ENCODE measurements around the gene AGRP.
"Not testable (repeated sequence)": the region's sequence is repeated elsewhere in the genome, so short reads cannot be mapped to it uniquely, and the experiment has no call there.

AGRP gene, protein sequence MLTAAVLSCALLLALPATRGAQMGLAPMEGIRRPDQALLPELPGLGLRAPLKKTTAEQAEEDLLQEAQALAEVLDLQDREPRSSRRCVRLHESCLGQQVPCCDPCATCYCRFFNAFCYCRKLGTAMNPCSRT
- 0 to 0.27 (median 0) reads per million in 4 experiments for total RNA-seq

DNA sequence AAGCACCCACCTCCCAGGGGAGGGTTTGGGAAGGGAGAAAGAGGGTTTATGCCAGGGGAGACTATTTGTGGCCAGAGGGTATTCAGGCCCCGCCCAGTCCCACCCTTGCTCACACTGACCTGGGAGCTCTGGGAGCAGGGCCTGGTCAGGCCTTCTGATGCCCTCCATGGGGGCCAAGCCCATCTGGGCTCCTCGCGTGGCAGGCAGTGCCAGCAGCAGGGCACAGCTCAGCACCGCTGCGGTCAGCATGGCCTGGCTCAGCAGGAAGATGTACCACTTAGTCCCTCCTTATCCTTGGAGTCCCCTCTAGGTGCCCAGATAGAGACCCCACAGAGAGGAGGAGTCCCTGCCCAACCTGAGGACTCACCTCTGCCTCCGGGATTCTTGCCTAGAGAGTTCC, at the start of gene AGRP:
Gene AGRP, minus strand, starts transcription at position 398 of the 400 bp plus-strand sequence. Its CDS starts 149 bp downstream, at position 249.
- no peak for DNase-seq

DNA sequence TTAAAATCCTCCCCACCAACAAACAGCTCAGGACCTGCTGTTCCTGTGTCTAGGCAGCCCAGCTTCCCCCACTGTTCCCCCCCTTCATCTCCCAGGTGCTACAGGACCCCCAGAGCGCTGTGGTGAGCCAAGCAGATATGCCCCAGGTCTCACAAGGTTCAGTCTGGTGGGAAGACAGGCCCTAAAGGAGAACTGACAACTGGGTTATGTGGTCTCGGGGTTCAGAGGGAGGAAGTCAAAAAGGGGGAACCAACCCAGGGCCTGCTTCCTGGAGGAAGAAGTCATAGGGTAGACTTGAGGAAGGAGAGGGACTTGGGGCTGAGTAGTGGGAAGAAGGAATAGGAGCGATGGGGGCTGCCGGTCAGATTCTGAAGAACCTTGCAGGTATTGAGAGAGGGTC, 47.9 kb upstream of the AGRP start:
- DNase-seq = no peak

DNA sequence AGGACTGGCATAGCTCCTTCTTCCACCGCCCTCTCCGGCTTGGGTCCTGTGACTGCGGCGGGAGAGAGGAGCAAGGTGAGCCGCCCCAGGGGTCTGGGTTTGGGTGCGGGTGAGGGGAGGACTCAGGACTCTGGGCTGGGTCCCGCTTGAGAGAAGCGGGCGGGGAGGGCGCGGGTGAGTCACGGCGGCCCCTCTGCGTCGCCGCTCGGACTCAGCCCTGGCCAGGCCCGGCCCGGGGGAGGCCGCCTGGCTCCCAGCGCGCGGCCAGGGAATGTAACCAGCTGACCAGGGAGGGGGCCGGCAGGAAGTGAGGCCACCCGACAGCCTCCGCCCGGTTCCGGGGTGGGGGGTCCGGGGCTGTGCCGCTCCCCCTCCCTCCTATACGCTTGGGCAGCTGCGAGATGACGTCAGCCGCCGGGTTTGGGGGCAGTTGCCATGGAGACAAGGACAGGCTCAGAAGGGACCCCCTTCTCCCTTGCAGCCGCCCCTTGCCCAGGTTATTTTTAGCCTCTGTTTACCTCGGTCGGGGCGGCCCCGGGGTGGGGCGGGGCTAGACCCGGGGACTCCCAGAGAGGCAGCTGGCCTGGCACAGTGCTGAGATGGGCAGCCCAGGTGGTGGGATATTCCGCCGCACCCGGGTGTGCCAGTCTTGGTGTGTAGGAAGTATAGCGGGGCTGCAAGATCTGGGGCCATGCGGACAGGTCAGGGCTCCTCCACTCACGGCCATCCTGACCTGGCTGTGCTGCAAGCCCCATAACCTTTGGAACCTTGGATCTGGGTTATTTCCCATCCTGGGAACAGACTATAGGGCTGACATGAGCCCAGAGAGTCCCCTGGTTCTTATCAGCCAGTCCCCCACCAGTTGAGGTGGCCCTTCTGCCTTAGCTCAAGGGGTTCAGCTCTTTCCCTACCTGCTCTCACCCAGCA, 46.9 kb upstream of the AGRP start:
- DNase-seq = peak; percentile 19

DNA sequence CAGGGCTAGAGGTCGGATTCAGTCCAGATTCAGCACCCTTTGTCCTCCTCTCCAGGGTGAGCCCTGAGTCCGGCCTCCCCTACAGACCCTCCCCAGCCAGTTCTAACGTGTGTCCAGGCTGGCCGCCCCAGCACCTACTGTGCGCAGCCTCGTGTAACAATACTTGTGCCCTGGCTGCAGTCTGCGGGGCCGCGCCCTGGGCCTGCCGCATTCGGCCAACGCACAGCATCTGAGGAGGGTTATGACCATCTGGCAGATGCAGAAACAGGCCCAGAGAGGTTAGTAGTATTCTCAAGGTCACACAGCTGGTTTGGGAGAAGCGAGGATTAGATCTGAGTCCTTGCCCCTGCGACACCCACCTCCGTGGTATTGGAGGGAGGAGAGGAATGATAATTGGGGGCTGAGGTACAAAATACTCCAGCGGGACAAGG, 46.2 kb upstream of the AGRP start:
- no peak for DNase-seq

DNA sequence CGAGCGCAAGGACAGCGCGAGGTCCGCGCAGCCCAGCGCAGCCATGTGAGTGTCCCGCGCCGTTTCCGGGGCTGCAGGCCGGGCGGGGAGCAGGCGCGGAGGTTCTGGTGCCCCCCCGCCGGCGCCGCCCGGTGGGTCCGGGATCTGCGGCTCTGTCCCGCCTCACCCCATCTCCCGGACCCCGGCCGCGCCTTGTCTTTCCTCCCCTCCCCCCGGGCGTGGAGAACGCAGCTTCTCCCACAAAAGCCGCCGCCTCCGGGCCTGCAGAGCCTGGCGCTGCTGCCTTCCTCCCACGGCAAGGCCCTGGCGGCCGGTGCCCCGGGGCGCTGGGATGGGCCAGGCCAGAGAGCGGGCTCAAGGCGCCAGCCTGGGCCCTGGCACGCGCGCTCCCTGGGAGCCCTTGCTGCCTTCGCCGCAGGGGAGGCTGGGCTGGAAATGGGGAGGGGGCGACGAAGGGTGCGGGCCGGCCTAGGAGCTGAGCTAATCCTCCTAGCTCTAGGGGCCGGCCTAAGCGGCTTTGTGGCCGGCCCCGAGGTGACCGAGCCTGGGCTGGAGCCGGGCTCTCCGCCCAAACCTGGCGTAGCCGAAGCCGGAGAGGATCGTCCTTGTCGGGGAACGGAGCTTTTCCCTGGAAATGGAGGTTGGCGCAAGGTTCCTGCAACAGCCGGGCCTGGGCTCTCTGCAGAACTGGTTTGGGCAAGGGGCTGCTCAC, 45.7 kb upstream of the AGRP start:
- no peak for DNase-seq

DNA sequence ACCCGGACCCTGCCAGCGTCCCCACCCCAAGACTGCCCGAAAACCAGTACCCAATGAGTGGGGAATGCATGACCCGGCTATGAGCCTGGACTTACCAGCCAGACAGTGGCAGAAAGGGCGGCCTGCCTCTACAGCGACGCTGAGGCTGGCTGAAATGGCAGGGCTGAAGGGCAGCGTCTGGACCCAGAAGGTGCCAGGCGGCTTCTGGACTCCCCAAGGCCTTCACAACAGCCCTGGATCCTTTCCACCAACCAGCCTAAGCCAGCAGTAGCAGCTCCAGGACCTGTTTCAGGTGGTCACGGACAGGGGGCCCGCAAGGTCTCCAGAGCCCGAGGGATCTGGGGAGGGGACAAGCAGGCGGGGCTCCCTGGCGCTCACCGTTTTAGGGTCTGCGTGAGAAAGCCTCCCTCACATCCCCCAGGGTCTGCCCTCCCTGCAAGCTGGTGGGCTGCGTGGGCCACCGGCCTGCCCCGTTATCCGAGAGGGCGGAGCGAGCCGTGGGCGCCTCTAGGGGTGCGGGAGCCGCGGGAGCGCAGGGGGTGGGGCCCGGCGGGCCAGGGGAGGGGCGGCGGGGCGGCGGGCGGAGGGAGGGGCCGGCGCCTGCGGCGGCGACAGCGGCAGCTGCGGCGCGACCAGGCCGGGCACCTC, 45.0 kb upstream of the AGRP start, which contains the start of gene RIPOR1:
Gene RIPOR1, plus strand, starts transcription at position 608 of the 648 bp plus-strand sequence. CDS start 9,618 bp downstream, outside the sequence.
- DNase-seq = peak; percentile 49

DNA sequence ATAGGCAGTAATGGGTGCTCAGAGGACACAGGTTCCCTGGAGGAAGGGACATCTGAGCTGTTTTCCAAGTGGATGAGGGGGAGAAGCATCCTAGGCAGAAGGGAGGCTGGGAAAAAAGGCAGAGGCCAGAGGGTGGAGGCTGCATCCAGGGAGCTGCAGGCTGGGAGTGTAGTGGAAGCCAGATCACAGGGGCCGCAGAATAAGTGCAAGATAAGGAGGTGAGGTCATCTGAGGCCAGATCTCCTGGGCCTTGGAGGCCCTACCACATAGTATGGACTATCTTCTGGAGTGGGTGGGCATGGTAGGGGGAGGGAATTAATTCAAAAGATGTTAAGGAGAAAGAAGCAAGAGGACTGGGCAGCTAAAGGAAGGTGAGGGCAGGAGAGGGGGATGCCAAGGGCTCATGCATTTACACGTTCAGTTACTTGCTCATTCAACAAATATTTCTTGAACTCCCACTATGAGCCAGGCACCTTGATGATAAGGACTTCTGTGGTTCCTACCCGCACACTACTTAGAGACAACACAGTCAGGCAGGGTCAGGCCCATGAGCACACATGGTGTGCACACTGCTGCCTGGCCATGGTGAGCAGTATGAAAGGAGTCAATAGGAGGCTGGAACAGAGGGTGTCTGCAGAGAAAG, 42.9 kb upstream of the AGRP start:
- no peak for DNase-seq

DNA sequence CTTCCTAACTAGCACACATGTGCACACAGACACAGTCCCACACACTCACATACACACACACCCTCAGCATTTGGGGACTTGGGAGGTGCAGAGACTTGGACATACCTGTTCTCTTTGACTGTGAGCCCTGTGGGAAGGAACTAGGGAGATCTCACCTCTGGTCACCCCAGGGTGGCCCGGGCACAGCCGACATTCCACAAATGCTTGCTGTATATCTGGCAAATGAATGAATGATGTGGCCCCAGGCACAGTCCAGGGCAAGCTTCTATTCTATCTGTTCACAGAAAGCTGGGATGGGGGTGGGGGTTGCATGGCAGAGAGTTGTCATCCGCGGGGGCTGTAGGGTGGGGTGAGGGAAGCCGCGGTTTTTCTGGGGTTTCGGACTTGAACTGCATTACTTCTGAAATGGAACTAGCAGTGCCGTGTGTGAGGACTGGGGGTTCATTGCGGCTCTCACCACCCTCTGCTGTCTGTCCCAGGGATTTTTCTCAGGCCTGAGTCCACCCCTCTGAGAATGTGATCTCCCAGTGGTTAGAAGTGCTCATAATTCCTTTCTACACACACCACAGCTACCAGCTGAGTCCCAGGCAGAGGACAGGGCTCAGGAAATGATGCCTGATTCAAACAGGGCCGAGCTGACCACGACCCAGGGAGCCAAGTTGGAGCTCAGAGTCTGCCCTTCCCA, 42.0 kb upstream of the AGRP start:
- no peak for DNase-seq

DNA sequence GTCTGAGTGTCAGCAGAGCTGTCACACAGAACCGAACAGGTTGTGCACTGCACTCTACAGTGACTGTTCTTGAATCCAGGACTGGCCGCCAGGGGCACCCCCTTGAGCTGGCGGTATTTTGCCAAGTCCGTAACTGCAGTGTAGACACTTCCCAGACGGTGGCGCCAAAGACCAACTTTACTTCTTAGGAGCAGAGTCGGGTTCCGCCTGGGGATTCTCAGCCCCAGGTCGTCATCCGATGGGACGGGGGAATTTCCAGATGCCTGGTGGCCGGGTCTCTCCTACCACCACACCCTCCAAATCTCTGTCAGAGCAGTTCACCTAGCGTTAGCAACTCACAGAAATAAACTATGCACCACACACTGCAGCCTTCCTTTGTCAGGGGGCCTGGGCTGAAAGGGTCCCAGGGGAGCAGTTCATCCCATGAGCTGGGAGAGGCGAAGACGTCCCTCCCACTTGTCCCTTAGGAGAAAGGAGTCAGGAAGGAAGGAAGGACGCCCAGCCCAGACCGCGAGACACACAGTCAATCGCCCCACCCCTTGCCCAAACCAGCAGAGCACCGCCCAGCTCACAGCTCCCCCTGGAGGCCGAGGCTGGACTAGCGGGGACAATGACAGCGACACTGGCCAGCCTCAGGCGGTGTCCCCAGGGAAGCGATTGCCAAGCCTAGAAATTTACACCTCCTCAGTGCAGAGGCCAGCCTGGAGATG, 37.9 kb upstream of the AGRP start:
- peak; percentile 98 for DNase-seq

DNA sequence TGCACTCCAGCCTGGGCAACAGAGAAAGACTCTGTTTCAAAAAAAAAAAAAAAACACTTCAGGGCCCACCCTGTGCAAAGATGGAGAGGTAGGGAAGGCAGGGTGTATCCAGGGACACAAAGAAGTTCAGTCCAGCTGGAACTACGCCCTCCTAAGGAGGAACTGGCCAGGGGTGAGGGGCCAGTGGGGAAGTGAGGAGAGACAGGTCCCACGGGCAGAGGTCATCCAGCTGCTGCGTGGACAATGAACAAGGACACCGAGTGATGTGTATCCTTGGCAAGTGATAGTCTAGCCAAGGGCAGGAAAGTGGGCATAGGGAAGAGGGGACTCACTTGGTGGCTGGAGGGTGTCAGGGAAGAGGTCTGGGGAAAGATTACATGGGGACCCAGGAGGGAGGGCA, 35.9 kb upstream of the AGRP start:
- DNase-seq = no peak

DNA sequence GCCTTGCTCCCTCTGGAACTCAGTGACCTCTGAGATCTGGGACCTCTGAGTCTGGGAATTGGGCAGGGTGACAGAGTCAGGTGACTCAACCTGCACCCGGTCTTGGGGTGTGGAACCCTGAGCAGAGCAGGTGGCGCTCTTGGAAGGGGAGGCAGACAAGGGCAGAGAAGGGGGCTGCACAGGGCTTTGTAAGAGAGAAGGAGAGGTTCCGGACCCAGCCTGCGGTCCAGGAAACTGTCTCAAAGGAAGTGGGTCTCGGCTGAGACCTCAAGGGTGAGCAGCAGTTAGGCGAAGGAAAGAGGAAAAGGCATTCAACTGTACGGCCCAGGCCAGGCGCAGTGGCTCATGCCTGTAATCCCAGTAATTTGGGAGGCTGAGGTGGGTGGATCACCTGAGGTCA, 35.3 kb upstream of the AGRP start:
- no peak for DNase-seq

DNA sequence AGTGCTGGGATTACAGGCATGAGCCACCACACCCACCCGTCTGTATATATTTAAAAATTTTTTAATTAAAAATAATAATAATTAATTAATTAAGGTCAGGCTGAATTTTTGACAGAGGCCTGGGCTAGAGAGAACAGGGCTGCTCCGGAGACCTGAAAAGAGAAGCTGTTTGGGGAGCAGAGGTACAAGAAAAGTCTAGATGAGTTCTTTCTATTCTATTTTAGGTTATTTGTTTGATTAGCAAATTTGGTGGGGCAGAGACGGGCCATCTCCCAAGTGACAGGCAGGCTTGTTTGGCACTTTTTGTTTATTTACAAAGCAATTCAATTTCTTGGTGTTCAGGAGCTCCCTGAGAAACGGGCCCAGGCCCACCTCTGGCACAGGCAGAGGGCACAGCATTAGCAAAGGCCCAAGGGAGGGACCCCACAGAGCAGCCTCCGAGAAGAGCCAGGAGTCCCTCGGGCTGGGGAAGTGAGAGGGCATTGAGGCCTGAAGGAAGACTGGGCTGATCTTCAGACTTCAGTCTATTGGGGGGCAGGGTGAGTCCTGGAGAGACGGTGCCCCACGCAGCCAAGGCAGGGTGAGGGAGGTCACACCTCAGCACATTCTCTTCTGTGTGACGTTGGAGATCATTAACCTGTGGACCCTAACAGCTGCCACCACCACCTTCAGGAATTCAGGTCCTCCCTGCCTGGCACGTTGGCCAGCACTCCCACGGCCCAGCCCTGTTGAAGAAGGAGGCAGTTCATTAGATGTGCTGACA, 34.5 kb upstream of the AGRP start:
- DNase-seq = no peak

DNA sequence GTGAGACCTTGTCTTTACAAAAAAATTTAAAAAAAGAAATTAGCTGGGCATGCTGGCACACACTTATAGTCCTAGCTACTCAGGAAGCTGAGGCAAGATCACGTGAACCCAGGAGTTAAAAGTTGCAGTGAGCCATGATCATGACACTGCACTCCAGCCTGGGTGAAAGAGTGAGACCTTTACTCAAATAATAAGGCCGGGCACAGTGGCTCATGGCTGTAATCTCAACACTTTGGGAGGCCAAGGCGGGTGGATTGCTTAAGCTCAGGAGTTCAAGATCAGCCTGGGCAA, 33.8 kb upstream of the AGRP start:
- no peak for DNase-seq

DNA sequence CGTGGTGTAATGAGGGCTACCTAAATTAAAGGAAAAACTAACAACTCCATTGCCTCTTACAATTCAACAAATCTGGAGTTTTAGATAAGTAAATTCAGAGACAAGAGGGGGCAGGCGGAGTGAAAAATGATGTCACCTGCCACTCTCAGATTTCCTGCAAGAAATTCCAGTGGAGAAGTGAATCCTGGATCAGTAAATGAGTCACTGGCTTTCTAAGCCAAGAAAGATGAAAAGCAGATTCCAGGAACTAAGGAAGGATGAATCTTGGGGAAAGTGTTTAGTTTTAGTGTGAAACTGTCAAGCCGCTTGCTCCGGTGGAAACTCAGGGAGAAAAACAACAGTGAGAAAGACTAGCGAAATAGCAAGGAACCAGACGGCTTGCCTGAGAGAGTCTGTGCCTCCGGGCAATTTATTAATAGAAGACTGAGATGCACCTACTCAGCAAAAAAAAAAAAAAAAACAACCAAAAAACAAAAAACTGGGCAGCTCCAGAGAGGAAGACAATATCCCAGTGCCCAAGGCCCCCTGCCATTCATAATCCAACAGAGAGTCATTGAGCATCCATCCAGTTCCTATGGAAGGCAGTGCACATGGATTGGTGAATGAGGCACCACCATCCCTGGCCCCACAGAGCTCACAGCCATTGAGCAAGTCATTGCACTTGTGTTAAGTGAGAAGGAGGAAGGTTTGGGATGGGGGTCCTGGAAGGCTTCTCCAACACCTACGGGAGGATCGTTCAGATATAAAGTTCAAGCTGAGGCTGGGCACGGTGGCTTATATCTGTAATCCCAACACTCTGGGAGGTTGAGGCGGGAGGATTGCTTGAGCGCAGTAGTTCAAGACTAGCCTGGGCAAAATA, 33.2 kb upstream of the AGRP start:
- DNase-seq = no peak

DNA sequence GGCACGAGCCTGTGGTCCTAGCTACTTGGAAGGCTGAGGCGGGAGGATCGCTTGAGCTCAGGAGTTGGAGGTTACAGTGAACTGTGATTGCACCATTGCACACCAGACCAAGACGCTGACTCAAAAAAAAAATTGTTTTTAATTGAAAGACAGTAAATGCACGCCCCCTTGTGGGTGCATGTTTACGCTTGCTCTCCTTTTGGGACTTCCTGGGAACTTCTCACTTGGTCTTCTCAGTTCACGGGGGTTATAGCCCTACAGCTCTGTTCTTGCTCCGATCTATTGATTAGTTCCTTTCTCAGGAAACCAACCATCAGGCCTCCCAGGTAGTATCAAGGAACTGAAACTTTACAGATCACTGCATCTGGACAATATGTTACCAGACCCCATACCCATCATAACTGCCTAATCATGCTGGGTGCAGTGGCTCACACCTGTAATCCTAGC, 31.1 kb upstream of the AGRP start:
- DNase-seq = peak; percentile 72

DNA sequence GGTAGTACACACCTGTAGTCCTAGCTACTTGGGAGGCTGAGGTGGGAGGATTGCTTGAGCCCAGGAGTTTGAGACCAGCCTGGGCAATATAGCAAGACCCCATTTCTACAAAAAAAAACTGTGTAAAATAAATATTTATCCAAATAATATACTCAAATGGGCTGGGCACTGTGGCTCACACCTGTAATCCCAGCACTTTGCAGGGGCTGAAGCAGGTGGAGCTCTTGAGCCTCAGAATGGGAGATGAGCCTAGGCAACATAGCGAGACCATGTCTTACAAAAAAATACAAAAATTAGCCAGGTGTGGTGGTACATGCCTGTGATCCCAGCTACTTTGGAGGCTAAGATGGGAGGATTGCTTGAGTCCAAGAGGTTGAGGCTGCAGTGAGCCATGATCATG, 30.5 kb upstream of the AGRP start:
- DNase-seq = not testable (repeated sequence)

DNA sequence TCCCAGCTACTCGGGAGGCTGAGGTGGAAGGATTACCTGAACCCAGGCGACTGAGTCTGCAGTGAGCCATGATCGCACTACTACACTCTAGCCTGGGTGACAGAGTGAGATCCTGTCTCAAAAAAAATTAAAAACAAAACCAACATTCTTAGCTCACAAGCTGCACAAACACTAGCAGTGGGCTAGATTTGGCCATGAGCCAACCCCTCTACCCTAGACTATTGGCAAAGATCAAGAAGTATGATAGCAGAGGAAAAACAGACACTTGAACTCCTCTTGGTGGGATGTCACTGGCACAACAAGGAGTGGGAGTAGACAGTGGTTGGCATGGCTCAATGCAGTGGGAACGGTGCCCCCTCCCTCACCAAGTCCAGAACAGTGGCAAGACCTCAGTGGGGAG, 25.7 kb upstream of the AGRP start:
- peak; percentile 22 for DNase-seq

DNA sequence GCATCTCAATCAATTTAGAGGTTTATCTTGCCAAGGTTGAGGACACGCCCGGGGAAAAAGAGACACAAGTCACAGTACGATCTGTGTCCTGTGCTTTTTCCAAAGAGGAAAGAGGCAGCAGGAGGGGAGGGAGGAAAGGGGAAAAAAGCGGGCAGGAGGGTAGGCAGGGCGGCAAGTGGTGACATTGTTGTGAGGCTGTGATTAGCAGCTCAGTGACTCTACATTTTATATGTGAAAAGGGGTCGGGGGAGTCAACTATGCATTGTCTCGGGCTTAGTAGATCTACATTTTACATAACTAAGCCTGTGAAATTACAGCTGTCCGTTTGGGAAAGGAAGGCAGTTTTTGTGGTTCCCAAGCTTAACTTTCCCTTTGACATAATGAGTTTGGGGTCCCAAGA, 23.1 kb upstream of the AGRP start:
- no peak for DNase-seq

All from effector CD8-positive, alpha-beta T cell (primary cell).